MCF 10A (cell line): ENCODE measurements around the gene XXYLT1. TPM values are rescaled to one million over a fixed set of nuclear protein-coding genes. Genes with fewer than 3 reads are reported as not detected.

ENCODE experiments used
- BruUV-seq: library from RNA; stranded (reverse); fragments of 400-500 nt; replicated peaks from 2 replicates; lab custom pipeline; 2021; lab: Mats Ljungman, UMichigan
- CTCF ChIA-PET: fragments of 300-600 bp; sonication (Branson Sonifier 250); formaldehyde crosslinking; extraction: SDS; loops from one replicate; lab custom pipeline; 2021; ENCODE audit warnings: antibody characterized with exemption, inconsistent platforms; lab: Yijun Ruan, JAX
- POLR2A ChIA-PET: fragments of 300-600, 350-650 bp; sonication (Branson Sonifier 250); formaldehyde crosslinking; extraction: SDS; loops from one replicate; lab custom pipeline; 2020; ENCODE audit warnings: antibody characterized with exemption, inconsistent platforms; lab: Yijun Ruan, JAX
- DNase-seq: peaks from one replicate; pipeline ENCODE4 v3.0.0-alpha.2; 2018; ENCODE audit not compliant: unreplicated experiment
- H3K27ac Mint-ChIP-seq: one replicate; pipeline ENCODE4 v1.8.0; 2022; ENCODE audit warnings: mild to moderate bottlenecking, low read depth, mixed read lengths; ENCODE audit not compliant: unreplicated experiment
- H3K27me3 Mint-ChIP-seq: one replicate; pipeline ENCODE4 v1.8.0; 2022; ENCODE audit warnings: mixed read lengths; ENCODE audit not compliant: insufficient read depth, unreplicated experiment
- H3K36me3 Mint-ChIP-seq: one replicate; pipeline ENCODE4 v1.8.0; 2022; ENCODE audit warnings: mild to moderate bottlenecking, moderate library complexity, mixed read lengths; ENCODE audit not compliant: insufficient read depth, unreplicated experiment
- H3K4me1 Mint-ChIP-seq: one replicate; pipeline ENCODE4 v1.8.0; 2022; ENCODE audit warnings: mixed read lengths; ENCODE audit not compliant: insufficient read depth, unreplicated experiment
- H3K4me3 Mint-ChIP-seq: one replicate; pipeline ENCODE4 v1.8.0; 2022; ENCODE audit warnings: mild to moderate bottlenecking, moderate library complexity, mixed read lengths; ENCODE audit not compliant: unreplicated experiment
- H3K9me3 Mint-ChIP-seq: one replicate; pipeline ENCODE4 v1.8.0; 2022; ENCODE audit warnings: mixed read lengths; ENCODE audit not compliant: unreplicated experiment
- intact Hi-C: fragments of 100-400 bp; cut with micrococcal nuclease; formaldehyde crosslinking; loops from 2 replicates; pipeline ENCODE4 v1.14.1; 2022
- total RNA-seq: library from RNA; stranded (reverse); gene quantifications from 2 replicates; pipeline ENCODE4 v1.2.3, GENCODE V29; 2022
- TF ChIP-seq, protein P1 (sequence below): fragments of 200-600 bp; IDR thresholded peaks from one replicate; pipeline ENCODE4 v1.8.0; 2022; ENCODE audit warnings: antibody characterized with exemption, mild to moderate bottlenecking; ENCODE audit not compliant: unreplicated experiment

Gene XXYLT1
- total RNA-seq, 1 experiment from 2014 or later = 10.0 TPM

GRCh38 chr3:195246581-195246995 lies 24.4 kb downstream of the XXYLT1 start:
- CTCF ChIA-PET = no interaction called here
- no peak overlapping the region for H3K27ac Mint-ChIP-seq
- intact Hi-C loops = no loop called here
- no peak overlapping the region for H3K4me3 Mint-ChIP-seq
- no peak for DNase-seq
- H3K27me3 Mint-ChIP-seq = no peaks in the 10 kb centered on the region
- no peaks in the 10 kb centered on the region for H3K36me3 Mint-ChIP-seq
- H3K9me3 Mint-ChIP-seq = no peaks in the 10 kb centered on the region
- no TSS peak for BruUV-seq
- TF ChIP-seq, protein P1, sequence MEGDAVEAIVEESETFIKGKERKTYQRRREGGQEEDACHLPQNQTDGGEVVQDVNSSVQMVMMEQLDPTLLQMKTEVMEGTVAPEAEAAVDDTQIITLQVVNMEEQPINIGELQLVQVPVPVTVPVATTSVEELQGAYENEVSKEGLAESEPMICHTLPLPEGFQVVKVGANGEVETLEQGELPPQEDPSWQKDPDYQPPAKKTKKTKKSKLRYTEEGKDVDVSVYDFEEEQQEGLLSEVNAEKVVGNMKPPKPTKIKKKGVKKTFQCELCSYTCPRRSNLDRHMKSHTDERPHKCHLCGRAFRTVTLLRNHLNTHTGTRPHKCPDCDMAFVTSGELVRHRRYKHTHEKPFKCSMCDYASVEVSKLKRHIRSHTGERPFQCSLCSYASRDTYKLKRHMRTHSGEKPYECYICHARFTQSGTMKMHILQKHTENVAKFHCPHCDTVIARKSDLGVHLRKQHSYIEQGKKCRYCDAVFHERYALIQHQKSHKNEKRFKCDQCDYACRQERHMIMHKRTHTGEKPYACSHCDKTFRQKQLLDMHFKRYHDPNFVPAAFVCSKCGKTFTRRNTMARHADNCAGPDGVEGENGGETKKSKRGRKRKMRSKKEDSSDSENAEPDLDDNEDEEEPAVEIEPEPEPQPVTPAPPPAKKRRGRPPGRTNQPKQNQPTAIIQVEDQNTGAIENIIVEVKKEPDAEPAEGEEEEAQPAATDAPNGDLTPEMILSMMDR = no peak
- POLR2A ChIA-PET = no interaction called here
- peaks cover 6% of the 10 kb centered on the region for H3K4me1 Mint-ChIP-seq

DNA sequence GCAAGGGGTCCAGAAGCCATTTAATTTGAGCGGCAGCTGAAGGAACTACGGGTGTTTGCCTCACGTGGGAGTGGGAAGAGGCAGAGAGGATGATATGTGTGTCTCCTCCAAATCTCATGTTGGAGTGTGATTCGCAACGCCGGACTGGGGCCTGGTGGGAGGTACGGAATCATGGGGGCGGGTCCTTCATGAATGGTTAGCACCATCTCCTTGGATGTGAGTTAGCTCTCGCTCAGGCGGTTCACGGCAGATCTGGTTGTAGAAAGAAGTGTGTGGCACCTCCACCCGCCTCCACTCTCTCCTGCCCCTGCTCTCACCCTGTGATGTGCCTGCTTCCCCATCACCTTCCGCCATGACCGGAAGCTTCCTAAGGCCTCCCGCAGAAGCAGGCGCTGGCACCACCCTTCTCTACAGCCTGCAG lies 25.4 kb downstream of the XXYLT1 start:
- Mint-ChIP-seq H3K4me3 (no peak overlapping the region), H3K4me1 (peaks cover 8% of the 10 kb centered on the region), H3K27me3 (no peaks in the 10 kb centered on the region), H3K27ac (no peak overlapping the region), H3K9me3 (no peaks in the 10 kb centered on the region), H3K36me3 (no peaks in the 10 kb centered on the region)
- POLR2A ChIA-PET = no interaction called here
- no TSS peak for BruUV-seq
- CTCF ChIA-PET = interaction anchor here (1.1 to 1.2 kb wide), 2 partner anchors 562 to 574 kb away, joined by 3 to 4 read pairs; no protein-coding TSS in a partner anchor
- intact Hi-C loops = no loop called here
- TF ChIP-seq, protein P1 = no peak
- no peak for DNase-seq

DNA sequence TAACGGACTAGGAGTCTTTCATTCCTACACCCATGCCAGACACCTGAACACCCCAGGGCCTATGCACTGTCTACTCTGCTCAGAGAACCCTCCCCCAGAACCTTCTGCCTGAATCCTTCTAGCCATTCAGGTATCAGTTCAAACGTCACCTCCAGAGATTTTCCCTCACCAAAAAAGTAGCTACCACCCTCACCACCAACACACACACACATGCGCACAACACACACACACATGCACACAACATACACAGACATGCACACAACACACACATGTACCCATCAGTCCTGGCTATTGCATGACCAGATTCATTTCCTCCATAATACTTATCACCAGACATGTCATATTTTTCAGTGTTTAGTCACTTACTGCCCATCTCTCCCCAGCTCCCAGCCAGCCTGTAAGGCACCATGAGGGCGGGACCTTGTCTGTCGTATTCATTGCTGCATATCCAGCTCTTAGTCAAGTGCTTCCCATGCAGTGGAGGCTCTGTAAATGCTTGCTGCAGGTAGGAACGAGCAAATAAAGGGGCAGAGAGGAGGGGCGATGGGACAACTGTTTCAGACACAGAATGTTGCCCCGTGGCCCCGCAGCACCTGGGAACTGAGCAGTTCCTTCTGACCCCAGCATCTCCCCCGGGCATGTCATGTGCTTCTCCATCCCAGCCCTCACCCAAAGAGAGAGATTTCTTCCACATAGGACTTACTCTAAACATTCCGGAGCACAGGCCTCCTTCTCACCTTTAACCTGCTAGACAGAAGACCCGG lies 29.2 kb downstream of the XXYLT1 start:
- H3K9me3 Mint-ChIP-seq = peaks cover 7% of the 10 kb centered on the region
- intact Hi-C loops = no loop called here
- no peaks in the 10 kb centered on the region for H3K27me3 Mint-ChIP-seq
- CTCF ChIA-PET = interaction anchor here (0.6 to 0.8 kb wide), 2 partner anchors 19 to 20 kb away, joined by 3 read pairs; no protein-coding TSS in a partner anchor
- no peak overlapping the region for H3K4me3 Mint-ChIP-seq
- BruUV-seq = no TSS peak
- H3K36me3 Mint-ChIP-seq = peaks cover 6% of the 10 kb centered on the region
- TF ChIP-seq, protein P1 = no peak
- POLR2A ChIA-PET = interaction anchor here (0.6 kb wide), 1 partner anchor 1424 kb away, joined by 4 read pairs; no protein-coding TSS in a partner anchor
- DNase-seq = no peak
- H3K4me1 Mint-ChIP-seq = peaks cover 8% of the 10 kb centered on the region
- no peak overlapping the region for H3K27ac Mint-ChIP-seq

DNA sequence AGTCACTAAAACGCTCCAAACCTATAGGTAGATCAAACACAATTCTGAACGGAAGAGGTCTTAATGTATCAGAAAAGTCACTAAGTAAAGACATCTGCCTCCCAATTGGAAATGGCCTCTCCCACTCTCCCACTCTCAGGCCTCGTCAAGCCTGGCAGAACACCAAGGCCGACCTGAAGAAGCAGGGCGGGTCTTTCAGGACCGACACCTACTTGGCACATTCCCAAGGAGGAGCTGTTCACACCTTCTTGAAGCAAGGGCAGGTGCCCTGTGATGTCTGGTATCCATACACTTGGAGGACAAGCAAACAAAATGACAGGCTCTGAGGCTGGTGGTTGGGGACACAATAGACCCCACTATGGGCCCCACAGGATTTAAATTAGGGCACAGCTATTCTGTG lies 30.0 kb downstream of the XXYLT1 start:
- H3K9me3 Mint-ChIP-seq = peaks cover 7% of the 10 kb centered on the region
- H3K4me3 Mint-ChIP-seq = no peak overlapping the region
- POLR2A ChIA-PET = interaction anchor here (0.6 kb wide), 2 partner anchors 78 to 1425 kb away, joined by 4 read pairs; no protein-coding TSS in a partner anchor
- BruUV-seq = no TSS peak
- DNase-seq = peak; percentile 62
- intact Hi-C loops = no loop called here
- no peaks in the 10 kb centered on the region for H3K27me3 Mint-ChIP-seq
- TF ChIP-seq, protein P1 = no peak
- no peak overlapping the region for H3K27ac Mint-ChIP-seq
- peaks cover 8% of the 10 kb centered on the region for H3K4me1 Mint-ChIP-seq
- CTCF ChIA-PET = interaction anchor here (0.5 to 1.1 kb wide), 3 partner anchors 14 to 56 kb away, joined by 3 to 5 read pairs (median 4); no protein-coding TSS in a partner anchor
- peaks cover 6% of the 10 kb centered on the region for H3K36me3 Mint-ChIP-seq
